Subcutaneous adipose tissue (tissue), 4 donors: ENCODE data around the gene GNB1L. TPM values are rescaled to one million over a fixed set of nuclear protein-coding genes. Genes with fewer than 3 reads are reported as not detected.

Experiments used
- CTCF ChIP-seq: fragments of 450-650 bp; IDR thresholded peaks from one replicate; pipeline ENCODE4 v1.5.1; 2016; ENCODE audit warnings: low read depth, mild to moderate bottlenecking, control low read depth, antibody characterized with exemption, moderate library complexity
- total RNA-seq, 4 donors: library from RNA; depleted of rRNA; stranded (reverse); fragments of >200 nt; gene quantifications; one replicate each; pipeline ENCODE4 v1.1.0, GENCODE V29; 2016

Gene GNB1L
- total RNA-seq, 4 donors from 2014 or later: 1.8 to 4.9 (median 3.9) TPM

DNA sequence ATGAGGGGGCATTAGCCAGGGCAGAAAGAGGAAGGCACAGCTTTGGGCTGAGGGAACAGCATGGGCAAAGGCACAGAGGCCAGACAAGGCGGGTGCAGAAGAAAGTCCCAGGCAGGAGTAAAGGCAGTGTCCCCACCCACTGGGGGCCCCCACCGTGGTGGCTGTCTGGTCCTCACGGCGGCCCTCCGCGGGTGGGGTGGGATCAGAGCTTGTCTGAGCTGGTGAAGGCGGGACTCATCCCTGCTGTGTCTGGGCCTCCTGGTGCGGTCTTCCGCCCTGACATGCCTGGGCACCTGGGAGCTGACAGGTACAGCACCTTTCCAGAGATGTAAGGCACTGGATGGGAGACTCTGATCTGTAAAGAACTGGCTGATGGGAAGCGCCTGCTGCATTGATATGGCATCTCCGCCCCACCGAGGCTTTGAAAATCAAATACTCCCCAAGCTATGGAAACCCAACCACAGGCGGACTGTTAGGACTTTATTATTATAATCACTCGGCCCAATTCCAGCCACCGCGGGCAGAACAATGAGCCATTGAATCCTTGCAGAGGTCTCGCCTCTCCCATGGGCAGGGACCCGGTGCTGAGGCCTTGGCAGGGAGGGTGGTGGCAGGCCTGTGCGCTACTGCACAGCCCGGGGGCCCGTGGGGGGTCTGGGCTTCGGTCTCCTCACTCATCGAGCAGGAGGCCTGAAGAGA, 14.2 kb upstream of the GNB1L start:
- no peak for TF ChIP-seq CTCF

DNA sequence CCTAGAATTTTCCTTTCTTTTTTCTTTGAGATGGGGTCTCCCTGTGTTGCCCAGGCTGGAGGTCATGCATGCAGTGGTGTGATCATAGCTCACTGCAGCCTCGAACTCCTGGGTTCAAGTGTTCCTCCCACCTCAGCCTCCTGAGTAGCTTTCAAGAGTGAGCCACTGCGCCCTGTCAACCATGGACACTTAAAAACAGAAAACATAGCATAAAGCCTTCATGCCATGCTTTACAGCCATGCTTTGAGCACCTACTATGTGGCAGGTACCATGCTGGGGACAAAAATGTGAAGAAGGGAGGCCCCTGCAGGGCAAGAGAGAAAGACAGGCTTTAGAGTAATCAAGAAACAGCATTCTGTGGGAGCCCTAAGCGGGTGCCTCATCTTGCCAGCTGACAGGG, 13.7 kb upstream of the GNB1L start:
- TF ChIP-seq CTCF: no peak

DNA sequence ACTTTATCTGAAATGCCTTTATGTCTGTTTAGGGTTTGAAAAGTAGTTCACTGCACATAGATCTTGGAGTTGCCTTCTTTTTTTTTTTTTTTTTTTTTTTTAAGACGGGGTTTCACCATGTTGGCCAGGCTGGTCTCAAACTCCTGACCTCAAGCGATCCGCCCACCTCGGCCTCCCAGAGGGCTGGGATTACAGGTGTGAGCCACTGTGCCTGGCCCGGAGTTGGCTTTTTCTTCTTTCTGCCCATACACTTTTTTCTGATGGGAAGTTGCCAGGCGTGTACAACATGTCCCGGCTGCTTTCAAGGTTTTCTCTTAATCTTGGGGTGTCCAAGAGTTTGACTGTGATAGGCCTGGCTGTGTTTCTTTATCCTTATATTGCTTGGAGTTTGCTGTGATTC, 12.9 kb upstream of the GNB1L start:
- TF ChIP-seq CTCF: no peak

DNA sequence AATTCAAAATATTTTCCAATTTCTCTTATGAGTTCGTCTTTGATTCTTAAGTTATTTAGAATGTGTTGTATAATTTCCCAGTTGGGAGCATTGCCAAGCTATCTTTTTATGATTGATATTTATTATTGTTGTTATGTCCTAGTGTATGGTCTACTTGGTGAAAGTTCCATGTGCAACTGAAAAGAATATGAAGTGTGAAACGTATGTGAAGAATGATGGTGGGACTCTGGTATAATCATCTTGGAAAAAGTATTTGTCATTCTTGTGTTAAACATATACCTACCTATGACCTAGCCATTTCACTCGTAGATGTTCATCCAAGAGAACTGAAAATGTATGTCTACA, 12.0 kb upstream of the GNB1L start:
- no peak for TF ChIP-seq CTCF

GRCh38 chr22:19865141-19865829, 10.6 kb upstream of the GNB1L start:
- no peak for TF ChIP-seq CTCF

DNA sequence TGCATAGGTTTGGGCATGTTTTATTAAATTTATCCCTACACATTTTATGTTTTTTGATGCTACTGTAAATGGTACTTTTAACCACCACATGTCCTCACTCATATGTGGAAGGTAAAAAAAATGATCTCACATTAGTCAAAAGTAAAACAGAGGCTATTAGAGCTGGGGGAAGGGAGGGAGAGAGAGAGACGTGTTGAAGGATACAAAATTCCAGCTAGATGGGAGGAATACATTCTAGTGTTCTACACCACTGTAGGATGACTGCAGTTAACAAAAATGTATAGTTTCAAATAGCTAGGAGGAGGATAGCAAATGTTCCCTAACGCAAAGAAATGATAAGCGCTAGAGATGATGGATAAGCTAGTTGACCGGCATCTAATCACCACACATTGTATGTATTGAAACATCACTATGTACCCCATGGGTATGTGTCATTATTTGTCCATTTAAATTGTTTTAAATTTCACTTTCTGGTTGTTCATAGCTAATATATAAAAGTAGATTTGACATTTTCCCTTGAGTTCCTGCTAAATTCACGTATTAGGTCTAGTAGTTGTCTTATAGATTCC, 9.9 kb upstream of the GNB1L start:
- no peak for TF ChIP-seq CTCF

- no peak for TF ChIP-seq CTCF
Observed at GRCh38 chr22:19863571-19863970, 8.9 kb upstream of the GNB1L start.
